Activated T-cell treated with anti-CD3 and anti-CD28 coated beads, Interleukin-2, amount 50 U/mL, for 48 hours (primary cell): ENCODE data around the gene STARD3NL.
A peak's percentile ranks its signal among the peaks of the same experiment; 100 is the strongest.
"Not testable (repeated sequence)": the region's sequence is repeated elsewhere in the genome, so short reads cannot be mapped to it uniquely, and the experiment has no call there.

Experiments
- DNase-seq, 2 experiments: peaks; one replicate each; pipeline ENCODE4 v3.0.0-alpha.2; 2020

Gene STARD3NL, protein sequence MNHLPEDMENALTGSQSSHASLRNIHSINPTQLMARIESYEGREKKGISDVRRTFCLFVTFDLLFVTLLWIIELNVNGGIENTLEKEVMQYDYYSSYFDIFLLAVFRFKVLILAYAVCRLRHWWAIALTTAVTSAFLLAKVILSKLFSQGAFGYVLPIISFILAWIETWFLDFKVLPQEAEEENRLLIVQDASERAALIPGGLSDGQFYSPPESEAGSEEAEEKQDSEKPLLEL

DNA sequence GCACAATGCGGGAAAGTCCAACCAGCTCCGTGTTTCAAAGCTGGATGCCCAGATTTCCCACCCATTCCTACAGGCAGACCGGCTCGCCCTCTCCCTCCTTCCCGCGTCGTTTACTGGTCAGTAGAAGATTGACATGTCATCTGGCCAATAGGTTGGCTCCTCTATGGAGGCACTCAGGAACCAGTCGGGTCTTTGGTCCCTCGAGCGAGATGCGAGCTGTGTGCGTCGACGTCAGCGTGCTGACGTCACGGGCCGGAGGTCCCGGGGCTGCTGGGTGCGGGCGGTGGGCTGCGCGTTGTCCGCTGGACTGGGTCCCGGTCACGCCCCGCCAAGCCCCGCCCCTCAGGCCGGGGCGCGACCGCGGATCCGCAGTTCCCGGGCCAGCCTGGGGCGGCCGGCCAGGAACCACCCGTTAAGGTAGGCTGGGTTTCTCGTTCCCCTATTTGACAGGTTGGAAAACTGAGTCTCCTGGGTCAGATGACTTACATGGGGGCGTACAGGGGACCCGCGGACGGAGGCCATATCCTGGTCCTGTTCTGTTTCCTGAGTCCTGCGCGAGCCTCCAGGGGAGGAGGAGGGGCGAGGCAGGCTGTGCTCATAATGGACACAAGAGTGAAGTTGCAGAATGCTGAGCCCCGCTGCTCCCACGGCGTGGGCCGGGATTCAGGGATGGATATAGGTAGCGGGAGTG, at the start of gene STARD3NL:
TSS of gene STARD3NL (plus strand) at position 242 of the 691 bp plus-strand sequence. CDS start 29,260 bp downstream, outside the sequence.
- peak; percentile 87 to 89 for DNase-seq

DNA sequence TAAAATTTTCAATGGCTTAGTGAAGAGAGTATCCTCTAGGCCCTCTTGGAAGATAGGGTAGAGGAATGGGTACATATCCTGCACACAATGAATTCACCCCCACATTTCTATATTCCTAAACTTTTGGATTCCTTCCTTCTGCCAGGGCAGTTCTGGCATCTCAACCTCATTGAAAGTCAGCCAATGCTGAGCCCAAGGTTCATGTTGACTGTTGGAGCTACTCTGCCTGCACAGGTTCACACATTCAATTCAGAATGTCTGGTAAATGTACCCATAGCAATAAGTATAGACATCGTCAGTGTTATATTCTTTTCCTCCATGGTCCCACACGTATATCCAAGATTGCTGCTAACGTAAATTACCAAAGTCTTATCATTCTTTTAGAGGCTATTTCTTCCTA, 48.9 kb upstream of the STARD3NL start:
- DNase-seq, result no peak

GRCh38 chr7:38129579-38129978, 48.5 kb upstream of the STARD3NL start:
- no peak for DNase-seq

DNA sequence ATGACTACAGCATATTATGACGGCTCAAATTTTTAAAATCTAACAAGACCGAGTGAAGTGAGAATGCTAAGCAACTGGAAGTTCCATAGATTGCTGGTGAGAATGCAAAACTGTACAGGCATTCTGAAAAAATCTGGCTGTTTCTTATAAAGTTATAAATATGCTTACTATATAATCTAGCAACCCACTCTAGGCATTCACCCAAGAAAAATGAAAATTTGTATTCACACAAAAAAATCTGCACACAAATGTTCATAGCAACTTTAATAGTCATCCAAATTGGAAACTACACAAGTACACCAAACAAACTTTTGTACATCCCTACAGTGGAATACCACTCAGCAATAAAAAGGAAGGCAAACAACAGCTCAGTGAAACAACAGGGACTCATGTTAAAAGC, 39.9 kb upstream of the STARD3NL start:
- DNase-seq, result no peak

GRCh38 chr7:38141187-38141586, 36.9 kb upstream of the STARD3NL start:
- no peak for DNase-seq

- DNase-seq, result no peak
These were observed 35.3 kb upstream of the STARD3NL start for GRCh38 chr7:38142736-38143135.

DNA sequence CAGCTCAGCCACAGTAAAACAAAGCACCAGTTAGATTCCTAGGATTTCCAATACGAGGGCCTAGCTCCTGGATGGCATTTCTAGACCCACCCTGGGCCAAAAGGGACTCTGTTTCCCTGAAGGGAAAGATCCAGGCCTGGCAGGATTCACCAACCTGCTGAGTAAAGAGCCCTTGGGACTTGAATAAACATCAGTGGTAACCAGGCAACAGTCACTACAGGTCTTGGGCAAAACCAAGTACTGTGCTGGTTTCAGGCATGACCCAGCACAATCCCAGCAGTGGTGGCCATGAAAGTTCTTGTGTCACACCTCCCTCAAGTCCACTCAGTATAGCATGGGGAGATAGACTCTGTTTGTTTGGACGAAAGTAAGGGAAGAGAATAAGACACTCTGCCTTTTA, 31.0 kb upstream of the STARD3NL start:
- DNase-seq, result no peak

- DNase-seq, result no peak
These were observed 26.5 kb upstream of the STARD3NL start for GRCh38 chr7:38151556-38151955.

- DNase-seq, result no peak
These were observed 24.5 kb upstream of the STARD3NL start for GRCh38 chr7:38153515-38153914.

DNA sequence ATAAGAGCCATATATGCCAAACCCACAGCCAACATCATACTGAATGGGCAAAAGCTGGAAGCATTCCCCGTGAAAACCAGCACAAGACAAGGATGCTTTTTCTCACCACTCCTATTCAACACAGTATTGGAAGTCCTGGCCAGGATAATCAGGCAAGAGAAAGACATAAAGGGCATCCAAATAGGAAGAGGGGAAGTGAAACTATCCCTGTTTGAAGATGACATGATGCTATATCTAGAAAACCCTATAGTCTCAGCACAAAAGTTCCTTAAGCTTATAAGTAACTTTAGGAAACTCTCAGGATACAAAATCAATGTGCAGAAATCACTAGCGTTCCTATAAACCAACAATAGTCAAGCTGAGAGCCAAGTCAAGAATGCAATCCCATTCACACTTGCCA, 23.8 kb upstream of the STARD3NL start:
- no peak for DNase-seq

GRCh38 chr7:38160003-38160571, 18.0 kb upstream of the STARD3NL start:
- no peak for DNase-seq

DNA sequence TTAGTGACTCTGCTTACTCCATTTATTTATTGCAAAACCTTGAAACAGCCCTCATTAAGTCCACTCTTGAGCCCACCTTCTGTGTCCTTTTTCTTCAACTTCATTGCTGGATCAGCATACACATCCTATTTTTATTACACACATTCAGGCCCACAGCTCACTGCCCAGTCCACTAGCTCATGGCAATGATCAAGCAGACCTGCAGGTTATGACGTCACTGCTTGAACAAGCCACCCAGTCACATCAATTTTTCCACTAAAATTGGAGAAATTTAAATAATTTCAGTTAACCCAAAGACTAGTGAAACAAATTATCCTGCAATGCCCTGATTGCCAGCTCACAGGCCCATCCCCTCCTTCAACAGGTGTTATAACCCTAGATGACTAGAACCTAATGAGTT, 16.0 kb upstream of the STARD3NL start:
- no peak for DNase-seq

- DNase-seq, result no peak
These were observed 14.4 kb upstream of the STARD3NL start for GRCh38 chr7:38163671-38164070.

GRCh38 chr7:38168890-38169570, 9.0 kb upstream of the STARD3NL start:
- DNase-seq, result no peak

DNA sequence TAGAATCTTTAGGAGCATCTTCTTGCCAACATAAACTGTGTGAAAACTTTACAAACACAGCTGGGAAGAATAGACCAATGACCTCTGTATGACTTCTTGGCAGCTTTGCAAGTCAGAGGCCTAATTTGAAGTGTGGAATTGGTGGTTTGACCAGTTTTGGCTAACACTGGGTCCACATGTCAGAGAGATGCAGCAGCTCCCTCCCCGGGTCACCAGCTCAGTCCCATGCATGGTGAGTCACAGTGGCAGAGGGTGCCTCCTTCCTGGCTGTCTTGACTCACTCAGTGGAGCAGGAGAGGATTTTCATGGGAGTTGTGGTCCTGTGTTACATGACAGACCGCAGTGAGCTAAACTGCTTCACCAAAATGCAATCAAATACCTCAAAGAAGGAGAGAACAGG, 8.2 kb upstream of the STARD3NL start:
- no peak for DNase-seq

DNA sequence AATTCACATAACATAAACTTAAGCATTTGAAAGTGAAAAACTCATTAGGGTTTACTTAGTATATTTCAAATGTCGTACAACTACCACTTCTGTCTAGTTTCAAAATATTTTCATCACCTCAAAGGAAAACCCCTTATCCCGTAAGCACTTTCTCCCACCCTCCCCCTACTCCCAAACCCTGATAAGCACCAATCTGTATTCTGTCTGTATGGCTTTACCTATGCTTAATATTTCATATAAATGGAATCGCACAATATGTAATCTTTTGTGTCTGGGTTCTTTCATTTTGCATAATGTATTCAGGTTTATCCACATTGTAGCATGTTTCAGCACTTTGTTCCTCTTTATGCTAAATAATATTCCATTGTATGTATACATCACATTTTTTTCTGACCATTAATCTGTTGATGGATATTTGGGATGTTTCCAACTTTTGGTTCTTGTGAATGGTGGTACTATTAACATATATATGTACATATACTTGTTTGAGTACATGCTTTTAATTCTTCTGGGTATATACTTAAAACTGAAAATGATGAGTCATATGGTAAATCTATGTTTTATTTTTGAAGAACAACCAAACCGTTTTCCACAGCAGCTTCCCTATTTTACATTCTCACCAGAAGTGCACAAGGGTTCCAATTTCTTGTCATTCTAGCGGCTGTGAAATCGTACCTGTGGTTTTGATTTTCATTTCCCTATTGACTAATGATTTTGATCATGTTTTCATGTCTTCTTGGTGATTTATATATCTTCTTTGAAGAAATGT, 6.2 kb upstream of the STARD3NL start:
- DNase-seq, result no peak

DNA sequence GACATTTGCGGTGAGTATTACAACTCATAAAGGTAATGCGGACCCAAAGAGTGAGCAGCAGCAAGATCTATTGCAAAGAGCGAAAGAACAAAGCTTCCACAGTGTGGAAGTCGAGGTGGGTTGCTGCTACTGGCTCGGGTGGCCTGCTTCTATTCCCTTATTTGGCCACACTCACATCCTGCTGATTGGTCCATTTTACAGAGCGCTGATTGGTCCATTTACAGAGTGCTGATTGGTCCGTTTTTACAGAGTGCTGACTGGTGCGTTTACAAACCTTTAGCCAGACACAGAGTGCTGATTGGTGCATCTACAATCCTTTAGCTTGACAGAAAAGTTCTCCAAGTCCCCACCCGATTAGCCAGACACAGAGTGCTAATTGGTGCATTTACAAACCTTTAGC, 2.5 kb upstream of the STARD3NL start:
- DNase-seq, result not testable (repeated sequence)

DNA sequence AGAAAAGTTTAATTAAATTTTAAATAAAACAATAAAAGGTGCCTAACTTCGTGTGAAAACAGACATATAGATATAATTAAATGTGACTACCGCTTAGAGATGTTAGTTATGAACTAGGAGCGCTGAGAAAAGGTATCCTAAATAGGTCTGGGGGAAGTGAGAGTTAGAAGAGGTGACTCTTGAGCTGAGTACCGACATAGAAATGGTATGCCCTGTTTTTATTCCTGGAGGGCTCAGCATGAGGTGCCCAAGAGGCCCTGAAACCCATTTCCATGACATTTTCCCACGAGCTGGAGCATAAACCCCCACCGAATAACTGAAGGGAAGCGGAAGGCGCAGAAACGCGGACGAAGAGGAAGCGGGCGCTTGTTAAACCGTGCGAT, 433 bp upstream of the STARD3NL start:
- DNase-seq, result no peak

DNA sequence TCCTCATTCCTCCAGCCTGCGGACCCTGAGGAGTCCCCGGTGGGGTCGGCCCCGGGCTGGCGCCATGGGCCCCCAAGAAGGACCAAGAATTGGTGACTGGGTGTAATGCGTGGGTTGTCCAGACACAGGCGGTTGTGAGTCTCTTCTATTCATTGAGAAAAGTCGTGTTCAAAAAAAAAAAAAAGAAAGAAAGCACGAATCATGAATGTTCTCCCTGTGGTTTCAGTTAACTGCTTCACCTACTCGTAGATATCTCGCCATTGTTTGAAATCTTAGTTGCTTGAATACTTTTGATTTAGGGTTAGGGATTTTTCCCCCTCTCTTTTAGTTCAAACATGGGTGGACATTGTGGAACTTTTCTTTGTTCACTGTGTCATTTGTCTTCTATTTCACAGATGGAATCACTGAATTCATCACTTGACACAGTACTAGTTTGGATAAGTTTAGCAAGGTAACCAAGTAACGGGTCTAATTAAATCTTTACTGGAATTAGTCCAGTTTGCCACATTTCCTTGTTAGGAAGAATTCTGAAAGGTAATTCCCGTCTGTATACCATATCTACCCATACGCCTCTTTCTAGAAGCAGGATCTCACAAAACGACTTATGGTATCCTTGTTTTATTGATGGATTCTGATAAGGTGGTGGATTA, 775 bp downstream of the STARD3NL start:
- no peak for DNase-seq

GRCh38 chr7:38179776-38180226, 1.8 kb downstream of the STARD3NL start:
- DNase-seq, result no peak

DNA sequence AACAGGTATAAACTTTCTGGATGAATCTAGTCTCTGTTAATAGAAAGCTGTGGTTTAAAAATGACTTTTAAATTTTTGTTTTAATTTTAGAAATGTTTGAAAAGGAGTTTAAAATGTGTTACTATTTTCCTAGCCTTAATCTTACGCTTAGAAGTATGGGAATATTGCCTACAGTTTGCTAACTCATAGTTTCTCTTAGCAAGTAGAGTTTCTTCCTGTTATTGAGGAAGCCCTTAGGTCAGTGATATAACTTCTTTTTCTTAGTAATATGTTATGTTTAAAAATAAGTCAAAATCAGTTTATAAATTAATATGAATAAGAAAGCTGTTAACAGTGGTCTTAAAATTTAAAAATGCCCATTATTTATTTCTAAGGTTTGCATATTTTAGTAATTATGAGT, 3.1 kb downstream of the STARD3NL start:
- no peak for DNase-seq

DNA sequence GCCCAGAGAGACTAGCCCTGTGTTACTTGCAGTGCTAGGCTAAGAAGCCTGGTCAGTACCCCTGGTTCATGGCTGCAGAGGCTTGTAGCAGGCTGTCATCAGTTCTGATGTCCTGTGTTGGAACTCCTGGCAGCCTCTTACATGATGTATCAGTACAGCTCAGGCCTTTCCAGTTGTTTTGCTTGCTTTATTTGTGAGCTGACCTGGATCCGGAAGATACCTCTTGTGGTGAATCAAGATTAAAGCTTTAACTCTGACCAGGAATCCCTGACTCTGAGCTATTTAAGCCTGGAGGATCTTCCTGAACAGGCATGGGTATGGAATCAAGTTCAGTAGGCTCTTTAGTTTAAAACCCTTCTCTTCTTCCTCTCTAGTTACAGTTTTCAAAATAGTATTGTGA, 4.4 kb downstream of the STARD3NL start:
- DNase-seq, result no peak
